NCI-H446 treated with DMSO at 0.1 percent for 48 hours (cell line): ENCODE measurements around the gene CSN3.

ENCODE experiments used
- DNase-seq: peaks from one replicate; lab custom pipeline; 2025; lab: John Stamatoyannopoulos, UW

CSN3 gene

GRCh38 chr4:70297576-70297975 lies 55.2 kb downstream of the CSN3 start:
- DNase-seq: no peak

DNA sequence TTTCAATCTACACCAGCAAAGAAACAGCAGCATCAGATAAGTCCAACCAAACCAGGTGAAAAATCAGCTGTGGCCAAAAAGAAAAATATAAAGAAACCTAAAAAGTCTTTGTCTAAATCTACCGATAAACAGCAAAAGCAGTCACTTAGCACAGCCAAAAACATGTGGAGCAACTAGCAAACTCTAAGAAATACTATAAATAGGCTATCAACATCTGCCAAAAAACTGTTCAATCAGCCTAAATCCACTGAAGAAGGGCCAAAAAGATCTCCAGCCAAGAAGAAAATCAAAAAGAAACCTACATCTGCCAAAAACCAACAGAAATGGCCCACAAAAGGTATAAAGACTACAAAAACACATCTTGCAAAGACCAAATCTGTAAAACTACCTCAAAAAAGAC lies 55.7 kb downstream of the CSN3 start:
- peak; percentile 4 for DNase-seq

- DNase-seq: no peak
These were observed 57.2 kb downstream of the CSN3 start for GRCh38 chr4:70299643-70300042.

GRCh38 chr4:70300215-70300614 lies 57.8 kb downstream of the CSN3 start:
- no peak for DNase-seq
